ENCODE measurements around the gene NKRF.

The NKRF gene

GRCh38 chrX:119607018-119607389 lies 780 bp upstream of the NKRF start:
- DNase-seq = no peak

DNA sequence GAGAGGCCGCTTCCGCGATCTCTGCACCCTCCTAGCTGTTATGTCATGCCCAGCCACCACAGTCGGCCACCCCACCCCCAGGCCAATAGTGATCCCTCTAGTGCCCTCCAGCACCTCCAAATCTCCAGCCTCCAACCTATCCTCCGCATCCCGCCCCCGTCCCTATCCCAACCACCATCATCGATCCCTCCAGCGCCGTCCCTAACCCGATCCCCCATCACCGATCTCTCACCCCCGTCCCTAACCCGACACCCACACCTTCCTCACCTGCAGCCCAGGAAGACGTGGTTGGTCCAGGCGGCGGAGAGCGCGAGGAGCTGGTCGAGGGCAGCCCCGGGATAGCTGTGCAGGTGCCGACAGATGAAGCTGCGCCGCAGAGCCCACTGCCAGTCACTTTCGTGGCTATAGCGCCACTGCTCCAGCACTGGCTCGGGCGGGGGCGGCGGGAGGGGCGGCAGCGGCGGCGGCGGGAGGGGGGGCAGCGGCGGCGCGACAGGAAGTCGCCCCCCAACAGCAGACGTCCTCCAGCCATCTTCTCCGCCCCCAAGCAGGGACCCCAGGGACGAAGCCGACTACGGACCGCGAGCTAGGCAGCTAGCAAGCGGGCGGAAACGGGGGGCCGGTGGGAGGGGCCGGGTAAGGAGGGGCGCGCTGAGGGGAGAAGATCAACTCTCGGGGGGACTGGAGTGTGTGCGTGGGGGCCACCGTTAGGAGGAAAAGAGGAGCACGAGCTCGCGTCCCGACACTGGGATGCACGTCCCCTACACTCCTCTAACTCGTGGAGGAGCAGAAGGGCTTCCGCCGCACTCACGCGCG lies 552 bp downstream of the NKRF start:
- DNase-seq = no peak

DNA sequence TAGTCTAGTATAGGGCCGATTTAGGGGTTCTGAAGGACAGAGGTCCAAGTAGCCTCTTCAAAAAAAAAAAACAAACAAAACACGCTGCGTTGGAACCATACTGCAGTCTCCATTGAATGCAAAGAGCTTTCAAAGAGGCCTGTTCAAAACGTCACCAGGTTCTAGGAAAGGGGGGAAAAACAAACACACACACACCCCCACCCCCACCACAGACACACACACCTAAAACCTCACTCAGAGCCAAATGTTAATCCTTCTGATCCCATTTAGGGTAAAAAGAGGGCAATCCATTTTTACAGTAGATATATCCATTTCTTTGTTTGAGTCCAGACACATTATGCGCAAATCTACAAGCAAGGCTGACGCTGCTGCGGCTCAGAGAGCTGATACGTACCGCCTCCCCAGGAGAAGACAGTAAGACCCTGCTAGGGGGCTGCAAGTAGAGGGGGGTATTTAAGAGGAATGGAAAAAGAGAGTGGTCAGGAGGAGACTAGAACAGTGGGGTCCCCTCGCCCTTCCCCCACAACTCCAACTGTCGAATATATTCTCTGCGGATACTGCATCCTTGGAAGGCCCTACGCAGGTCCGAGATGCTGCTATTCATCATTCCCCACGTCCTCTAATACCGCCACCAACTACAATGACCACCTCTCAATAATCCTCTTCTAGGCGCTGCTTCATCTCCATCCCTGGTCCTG lies 1.3 kb downstream of the NKRF start:
- DNase-seq = no peak

- DNase-seq = no peak
Measured at GRCh38 chrX:119602701-119603255, 3.4 kb downstream of the NKRF start.

DNA sequence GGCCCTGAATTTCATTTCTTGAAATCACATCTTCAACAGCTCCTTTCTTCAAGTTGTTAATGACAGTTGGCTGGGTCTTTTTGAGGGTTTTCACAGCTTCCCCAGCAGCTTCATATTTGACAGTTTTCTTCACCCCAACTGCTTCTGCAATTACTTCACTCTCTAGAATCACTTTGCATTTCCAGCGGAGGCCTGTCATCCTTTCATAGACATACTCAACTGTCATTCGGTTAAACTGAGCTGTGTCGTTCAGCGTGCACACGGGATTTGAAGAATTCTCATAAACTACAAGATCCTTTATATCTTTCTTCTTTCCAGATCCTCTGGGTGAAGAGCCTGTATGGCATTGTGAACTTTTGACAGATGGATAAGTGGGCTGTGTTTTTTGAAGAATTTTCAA lies 16.4 kb downstream of the NKRF start:
- no peak for DNase-seq

DNA sequence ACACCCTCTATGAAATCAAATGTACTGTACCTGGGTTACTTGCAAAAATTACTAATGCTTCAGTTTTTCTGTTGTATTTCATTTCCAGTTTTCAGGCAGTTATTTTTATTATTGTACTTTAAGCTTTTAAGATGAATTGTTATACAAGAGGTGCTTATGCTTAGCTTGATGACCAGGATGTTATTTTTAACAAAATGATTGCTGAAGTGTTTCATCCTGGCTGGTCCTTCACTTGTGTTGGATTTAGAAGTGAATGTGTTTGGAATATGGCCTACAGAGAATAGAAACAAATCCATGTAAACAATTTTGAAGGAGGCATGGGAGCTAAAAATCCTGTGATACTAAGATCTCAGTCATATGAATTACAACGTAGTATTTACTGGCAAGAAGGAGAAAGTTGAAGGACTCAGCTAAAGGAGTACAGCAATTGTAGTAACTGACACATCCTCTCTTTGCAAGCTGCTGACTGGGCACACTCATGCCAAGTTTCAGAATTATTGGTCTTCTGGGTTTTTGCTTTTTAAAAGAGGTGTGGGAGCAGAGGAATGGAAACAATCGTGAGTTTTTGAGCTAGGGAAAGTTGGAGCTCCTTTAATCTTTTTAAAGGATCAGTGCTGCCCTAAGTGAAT lies 22.7 kb downstream of the NKRF start:
- DNase-seq = no peak

- no peak for DNase-seq
Measured at GRCh38 chrX:119579414-119579813, 26.8 kb downstream of the NKRF start.

DNA sequence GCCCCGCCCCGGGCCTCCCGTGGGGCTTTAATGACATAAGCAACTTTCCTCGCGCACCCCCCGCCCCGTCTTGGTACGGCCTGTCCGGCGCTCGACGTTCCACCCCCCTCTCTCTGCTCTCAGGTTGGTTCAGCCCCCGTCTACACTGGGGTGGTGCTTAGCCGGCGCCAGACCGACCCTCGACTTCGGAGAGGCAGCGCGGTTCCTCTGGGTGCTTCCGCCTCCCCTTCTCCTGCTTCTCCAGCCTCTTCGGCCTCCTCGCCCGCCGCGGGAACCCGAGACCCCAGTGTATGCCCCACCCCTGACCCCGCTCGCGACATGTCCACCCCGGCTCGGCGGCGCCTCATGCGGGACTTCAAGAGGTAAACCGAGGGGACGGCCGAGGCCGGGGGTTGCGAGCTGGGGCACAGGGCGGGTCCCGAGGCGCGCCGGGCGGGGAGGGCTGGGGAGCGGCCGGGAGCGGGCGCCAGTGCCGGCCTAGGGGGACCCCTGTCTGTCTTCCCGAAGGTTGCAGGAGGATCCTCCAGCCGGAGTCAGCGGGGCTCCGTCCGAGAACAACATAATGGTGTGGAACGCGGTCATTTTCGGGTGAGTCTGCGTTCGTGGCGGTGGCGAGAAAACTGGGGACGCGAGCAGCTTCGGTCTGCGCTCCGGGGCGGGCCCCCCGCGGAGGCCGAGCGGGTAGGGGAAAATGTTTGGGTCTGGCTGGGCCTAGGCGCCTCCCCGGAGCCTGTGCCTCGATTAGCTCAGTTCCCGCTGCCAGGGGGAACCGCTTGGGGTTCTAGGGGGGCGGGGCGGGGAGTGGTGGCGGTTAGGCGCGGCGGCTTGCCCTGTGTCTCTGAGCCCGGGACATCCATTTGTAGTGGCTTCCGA lies 31.6 kb downstream of the NKRF start, which contains the start of gene UBE2A:
TSS of gene UBE2A (plus strand) at position 170 of the 873 bp plus-strand sequence. CDS start at position 319, 149 bp downstream.
- DNase-seq = peak; percentile 2

GRCh38 chrX:119573840-119574393 lies 32.3 kb downstream of the NKRF start:
- DNase-seq = no peak

- DNase-seq = no peak
Measured at GRCh38 chrX:119573222-119573621, 33.0 kb downstream of the NKRF start.

DNA sequence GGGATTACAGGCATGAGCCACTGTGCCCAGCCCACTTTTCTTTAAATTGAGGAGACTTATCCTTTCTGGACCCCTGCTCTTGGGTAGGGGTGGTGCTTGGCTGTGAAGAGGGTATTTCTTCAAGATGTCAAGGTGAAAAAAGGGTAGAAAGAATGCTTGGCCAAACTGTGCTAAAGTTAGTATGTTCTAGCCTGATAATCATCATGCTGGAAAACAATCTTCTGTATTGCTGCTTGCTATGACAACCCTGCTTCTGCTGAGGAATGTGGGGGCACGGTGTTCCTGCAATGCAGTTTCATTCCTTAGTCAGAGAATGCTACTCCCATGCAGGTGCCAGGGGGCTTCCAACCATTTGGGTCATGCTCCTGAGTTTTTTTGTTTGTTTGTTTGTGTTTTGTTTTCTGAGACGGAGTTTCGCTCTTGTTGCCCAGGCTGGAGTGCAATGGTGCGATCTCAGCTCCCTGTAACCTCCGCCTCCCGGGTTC lies 35.8 kb downstream of the NKRF start:
- DNase-seq = no peak

- peak; percentile 67 for DNase-seq
Measured at GRCh38 chrX:119565107-119565663, 41.0 kb downstream of the NKRF start, which contains the start of gene STEEP1. TSS of gene STEEP1 (minus strand) at chrX:119565409. CDS start at chrX:119565355, 54 bp downstream.

DNA sequence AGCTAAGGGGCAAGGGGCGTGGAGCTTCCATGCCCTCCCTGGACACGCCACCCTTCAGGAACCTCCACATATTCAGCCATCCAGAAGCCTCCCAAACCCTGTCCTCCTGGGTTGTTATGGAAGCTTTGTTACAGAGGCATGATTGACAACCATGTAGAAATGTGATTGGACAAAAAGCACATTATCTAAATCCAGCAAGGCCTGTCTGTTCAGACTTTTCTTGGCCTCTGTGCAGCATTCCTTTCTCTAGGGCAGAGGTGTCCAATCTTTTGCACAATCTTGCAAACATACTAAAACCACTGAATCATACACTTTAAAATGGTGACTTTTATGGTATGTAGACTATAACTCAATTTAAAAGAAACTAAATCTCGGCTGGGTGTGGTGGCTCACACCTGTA lies 53.7 kb downstream of the NKRF start:
- DNase-seq = no peak

DNA sequence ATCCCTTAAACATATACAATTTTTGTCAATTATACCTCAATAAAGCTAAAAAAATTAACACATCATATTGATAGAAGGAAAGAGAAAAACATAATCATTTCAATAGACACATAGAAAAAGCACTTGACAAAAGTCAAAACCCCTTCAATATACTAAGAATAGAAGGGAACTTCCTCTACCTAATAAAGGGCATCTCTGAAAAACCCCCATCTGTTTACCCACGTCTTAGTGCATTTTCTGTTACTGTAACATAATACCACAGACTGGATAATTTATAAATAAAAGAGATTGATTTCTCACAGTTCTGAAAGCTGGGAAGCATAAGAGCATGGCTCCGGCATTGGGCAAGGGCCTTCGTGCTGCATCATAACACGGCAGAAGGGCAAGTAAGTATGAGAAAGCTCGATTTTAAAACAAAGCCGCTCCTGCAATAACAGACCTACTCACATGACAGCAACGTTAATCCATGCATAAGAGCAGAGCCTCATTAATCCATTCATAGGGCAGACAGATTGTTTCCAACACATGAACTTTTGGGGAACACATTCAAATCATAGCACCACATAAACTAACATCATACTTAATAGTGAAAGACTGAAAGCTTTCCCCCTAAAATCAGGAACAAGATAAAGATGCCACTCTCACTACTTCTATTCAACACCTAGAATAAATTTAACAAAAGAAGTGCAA lies 56.8 kb downstream of the NKRF start:
- DNase-seq = no peak

GRCh38 chrX:119541188-119541587 lies 65.0 kb downstream of the NKRF start:
- no peak for DNase-seq

DNA sequence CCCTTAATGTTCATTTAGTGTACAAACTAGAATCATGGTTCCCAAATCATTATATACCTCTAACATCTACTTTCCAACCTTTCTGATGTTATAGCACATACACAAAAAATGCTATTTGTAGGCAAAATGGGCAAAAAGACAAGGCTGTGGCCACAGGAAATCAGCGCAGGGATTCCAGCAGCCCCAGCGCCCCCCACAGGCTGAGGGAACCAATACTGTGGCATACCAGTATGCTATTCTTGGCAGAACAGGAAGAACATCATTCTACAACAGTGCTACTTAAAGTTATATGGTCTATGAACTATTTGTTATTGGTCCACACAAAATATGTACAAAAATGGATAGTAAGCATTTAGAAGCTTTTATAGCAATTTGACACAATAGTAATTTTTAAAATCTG lies 66.4 kb downstream of the NKRF start:
- no peak for DNase-seq
